Hematopoietic multipotent progenitor cell treated with erythropoietin and hydrocortisone succinate and interleukin-3 and kit ligand, for 17 days (in vitro differentiated cells): ENCODE measurements around the gene YBEY.
"Not testable (repeated sequence)": the region's sequence is repeated elsewhere in the genome, so short reads cannot be mapped to it uniquely, and the experiment has no call there.

ENCODE experiments used
- DNase-seq: peaks from one replicate; pipeline ENCODE4 v3.0.0-alpha.2; 2015; ENCODE audit warnings: low spot score

YBEY gene

DNA sequence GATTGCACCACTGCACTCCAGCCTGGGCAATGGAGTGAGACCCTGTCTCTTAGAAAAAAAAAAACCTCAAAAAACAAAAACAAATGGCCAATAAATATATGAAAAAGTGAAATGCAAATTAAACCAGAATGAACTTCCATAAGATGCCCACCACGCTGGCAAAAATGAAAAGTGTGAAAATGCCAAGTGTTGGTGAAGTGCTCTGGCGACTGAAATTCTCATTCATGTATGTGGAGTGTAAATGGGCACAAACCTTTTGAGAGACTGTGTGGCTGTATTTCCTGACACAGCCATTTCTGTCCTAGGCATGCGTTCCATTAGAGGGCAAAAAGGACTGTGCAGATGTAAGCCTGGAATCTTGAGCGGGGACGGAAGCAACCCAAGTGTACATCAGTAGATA lies 18.3 kb downstream of the YBEY start:
- DNase-seq: no peak

DNA sequence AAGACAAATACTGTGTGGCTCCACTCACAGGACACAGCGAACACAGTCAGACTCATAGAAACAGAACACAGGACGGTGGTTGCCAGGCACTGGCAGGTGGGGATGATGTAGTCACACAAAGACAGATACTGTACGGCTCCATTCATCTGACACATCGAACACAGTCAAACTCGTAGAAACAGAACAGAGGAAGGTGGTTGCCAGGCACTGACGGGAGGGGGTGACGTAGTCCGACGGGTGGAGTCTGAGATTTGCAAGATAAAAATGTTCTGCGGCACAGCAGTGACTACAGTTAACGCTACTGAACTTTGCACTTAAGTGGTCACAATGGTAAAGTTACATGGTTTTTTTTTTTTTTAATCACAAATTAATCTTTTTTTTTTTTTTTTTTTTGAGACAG lies 18.8 kb downstream of the YBEY start:
- peak; percentile 77 for DNase-seq

DNA sequence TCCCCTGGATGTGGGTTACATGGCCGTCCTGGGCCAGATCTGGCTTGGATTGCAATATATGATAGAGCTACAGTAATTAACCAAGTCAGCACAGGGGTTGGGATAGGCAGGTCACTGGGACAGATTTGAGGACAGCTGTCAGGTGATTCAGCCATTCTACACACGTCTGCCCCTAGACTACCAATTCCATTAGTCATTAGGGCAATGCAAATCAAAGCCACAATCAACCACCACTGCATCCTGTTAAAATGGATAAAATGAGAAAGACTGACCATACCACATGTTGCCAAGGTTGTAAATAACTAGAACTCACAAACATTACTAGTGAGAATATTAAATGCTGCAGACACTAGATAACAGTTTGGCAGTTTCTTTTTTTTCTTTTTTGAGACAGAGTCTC lies 21.5 kb downstream of the YBEY start:
- DNase-seq: peak; percentile 67

DNA sequence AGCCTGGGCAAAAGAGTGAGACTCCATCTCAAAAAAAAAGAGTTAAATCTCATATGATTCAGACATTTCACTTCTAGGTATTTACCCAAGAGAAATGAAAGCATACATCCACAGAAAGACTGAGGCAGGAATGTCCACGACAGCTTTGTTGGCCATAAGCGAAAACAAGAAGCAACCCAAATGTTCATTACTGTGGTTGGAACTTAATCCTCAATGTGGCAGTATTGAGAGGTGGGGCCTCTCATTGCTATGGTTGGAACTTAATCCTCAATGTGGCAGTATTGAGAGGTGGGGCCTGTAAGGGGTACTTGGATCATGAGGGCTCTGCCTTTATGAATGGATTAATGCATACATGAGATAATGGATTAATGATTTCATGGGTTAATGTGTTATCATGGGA lies 22.3 kb downstream of the YBEY start:
- DNase-seq: no peak

DNA sequence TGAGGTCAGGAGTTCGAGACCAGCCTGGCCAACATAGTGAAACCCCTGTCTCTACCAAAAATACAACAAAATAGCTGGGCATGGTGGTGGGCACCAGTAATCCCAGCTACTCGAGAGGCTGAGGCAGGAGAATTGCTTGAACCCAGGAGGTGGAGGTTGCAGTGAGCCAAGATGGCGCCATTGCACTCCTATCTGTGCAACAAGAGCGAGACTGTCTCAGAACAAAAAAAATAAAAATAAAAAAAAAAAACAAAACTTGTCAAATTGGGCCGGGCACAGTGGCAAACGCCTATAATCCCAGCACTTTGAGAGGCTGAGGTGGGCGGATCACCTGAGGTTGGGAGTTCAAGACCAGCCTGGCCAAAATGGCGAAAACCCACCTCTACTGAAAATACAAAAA lies 24.1 kb downstream of the YBEY start:
- not testable (repeated sequence) for DNase-seq

DNA sequence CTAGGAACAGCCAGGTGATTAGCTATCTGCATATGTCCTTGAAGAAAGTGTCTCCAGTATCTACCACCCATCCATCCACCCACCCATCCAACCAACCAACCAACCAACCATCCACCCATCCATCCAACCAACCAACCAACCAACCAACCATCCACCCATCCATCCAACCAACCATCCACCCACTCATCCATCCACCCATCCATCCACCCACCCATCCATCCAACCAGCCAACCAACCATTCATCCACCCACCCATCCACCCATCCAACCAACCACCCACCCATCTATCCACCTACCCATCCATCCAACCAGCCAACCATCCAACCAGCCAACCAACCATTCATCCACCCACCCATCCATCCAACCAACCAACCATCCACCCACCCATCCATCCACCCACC lies 25.4 kb downstream of the YBEY start:
- DNase-seq: no peak

DNA sequence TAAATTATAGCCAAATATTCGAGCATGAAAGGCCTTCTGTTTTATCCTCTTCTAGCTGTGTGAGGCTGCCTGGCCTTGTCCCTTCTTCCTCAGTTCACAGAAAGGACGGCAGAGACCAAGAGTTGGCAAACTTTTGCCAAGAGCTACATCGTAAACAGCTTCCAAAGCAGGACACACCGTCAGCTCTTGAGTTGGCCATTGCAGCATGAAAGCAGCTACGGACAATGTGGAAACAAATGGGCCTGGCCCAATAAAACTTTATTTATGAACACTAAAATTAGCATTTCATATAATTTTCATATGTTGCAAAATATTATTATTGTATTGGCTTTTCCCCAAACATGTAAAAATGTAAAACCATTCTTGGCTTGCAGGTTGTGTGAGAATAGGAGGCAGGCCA lies 26.8 kb downstream of the YBEY start:
- no peak for DNase-seq

DNA sequence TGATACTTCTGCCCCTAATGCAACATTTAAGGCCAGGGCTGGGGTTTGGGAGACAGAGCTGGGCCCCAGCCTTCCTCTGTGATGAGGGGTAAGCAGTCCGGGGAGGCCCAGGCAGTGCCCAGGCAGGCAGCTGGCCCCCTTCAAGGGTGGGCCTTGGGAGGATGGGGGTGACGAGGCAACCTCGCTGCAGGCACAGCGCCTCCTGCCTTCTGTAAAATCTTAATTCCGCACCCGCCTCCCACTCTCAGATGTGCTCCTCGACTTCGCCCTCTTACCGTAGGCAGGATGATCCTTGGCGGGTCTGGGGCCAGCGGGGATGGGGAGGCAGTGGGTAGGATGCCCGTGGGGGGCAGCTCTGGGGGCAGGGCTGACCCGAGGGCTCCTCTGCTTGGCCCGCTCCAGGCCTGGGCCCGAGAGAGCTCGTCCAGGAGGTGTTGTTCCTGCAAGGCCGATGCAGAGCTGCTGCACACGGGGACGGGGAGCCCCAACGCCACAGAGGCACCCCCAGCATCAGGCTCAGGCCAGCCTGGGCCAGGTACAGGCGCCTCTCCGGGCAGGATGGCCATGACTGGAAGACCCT lies 28.4 kb downstream of the YBEY start:
- DNase-seq: no peak

DNA sequence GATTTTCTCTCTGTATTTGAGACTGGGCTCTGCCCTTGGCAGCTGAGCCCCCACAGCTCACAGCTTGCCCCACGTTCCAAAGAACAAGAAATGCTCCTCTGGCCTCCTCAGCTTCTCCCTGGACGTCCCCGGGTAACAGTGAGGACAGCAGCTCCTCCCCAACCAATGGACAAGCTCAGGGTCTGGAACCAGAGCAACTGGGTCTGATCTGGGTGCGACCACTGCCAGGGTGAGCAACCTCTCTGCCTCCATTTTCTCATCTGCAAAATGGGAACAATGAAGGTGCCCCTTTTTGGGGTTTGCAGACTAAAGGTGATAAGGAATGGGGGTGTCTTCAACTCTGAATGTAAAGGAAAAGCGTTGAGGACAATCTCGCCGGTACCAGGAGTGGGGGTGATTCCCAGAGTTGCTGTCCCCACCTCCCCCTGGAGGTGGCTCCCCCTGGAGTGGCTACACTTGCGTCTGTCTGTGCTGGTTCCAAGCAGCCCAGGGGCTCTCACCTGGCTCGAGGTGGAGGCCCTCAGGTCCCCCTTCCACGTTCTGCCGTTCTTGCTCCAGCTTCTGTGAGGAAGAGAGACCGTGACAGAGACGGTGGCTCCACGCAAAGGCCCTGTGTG lies 30.7 kb downstream of the YBEY start:
- DNase-seq: no peak

DNA sequence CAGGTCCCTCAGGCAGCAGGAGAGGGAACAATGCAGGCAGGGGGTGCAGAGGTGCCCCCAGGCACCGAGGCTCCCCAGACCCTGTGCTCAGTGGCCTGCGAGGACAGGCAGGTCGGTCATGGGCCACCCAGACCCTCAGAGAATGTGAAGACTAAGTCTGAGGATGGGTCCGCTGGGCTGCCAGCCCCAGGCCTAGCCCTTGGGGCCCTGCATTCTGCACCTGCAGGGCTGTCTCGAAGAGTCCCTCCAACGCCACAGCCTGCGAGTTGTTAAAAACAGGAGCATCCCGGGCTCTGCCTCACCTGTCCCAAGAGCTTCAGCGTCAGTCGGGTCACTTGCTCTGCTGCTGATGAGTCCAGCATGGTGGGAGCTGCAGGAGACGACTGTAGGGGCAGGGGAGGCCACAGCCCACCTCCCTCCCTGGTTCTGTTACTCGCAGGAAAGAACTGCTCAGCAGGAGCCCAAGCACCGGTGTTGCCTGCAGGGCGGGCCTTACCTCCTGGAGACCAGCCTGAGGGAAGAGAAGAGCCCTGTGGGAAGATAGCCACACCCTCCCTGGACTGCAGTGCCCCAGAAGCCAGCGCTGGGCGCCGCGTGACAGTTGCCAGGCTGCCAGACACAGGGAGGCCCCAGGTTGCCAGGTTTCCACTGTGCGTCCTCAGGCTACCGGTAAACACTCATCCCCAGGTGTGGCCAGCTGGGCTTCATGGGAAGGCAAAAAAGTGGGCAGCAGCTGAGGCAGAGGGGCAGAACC lies 31.7 kb downstream of the YBEY start:
- peak; percentile 59 for DNase-seq

DNA sequence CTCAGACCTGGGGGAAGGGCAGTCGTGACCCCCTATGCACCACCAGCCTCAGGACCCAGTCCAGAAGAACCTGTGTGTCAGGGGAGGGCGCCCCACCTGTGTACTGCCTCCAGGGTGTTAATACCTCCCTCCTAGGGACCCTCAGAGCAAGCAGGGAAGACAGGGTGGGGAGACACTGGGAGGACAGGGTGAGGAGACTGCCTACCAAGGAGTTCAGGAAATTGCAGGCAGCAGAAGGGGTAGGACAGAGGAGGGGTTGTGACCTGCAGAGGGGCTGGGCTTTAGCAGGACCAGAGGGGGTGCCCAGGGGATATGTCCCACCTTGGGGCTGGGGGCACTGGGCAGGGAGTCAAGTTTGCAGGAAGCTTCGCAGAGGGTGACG lies 32.3 kb downstream of the YBEY start:
- DNase-seq: no peak

DNA sequence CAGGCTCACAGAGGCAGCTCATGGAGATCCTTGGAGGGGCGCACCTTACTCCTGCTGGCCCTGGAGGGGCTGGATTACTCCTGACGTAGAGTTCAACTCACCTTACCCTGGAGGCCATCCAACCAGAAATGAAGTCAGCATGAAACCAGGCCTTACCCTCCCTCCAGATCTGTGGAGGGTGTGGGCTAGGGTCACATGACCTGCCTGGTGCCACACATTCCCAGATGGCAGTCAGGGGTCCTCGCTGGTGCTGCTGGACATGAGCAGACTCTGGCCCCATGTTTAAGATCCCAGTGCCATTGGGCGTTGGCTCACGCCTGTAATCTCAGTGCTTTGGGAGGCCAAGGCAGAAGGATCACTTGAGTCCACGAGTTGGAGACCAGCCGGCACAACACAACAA lies 33.0 kb downstream of the YBEY start:
- peak; percentile 91 for DNase-seq

DNA sequence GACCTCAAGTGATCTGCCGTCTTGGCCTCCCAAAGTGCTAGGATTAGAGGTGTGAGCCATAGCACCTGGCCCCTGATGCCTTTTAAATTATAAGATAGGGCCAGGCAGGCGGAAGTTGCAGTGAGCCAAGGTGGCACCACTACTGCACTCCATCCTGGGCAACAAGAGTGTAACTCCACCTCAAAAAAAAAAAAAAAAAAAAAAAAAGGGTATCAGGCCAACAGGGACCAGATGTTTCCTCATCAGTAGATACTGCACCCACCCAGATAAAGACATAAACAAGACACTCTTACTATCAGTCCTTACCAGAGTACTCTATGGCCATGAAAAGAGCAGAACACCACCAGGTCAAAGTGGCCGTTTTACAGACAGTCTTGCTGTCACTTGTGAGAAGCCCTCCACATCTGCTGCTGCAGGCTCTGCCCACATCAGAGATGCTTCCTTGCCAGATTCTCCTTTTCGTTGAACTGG lies 34.2 kb downstream of the YBEY start:
- DNase-seq: peak; percentile 93

DNA sequence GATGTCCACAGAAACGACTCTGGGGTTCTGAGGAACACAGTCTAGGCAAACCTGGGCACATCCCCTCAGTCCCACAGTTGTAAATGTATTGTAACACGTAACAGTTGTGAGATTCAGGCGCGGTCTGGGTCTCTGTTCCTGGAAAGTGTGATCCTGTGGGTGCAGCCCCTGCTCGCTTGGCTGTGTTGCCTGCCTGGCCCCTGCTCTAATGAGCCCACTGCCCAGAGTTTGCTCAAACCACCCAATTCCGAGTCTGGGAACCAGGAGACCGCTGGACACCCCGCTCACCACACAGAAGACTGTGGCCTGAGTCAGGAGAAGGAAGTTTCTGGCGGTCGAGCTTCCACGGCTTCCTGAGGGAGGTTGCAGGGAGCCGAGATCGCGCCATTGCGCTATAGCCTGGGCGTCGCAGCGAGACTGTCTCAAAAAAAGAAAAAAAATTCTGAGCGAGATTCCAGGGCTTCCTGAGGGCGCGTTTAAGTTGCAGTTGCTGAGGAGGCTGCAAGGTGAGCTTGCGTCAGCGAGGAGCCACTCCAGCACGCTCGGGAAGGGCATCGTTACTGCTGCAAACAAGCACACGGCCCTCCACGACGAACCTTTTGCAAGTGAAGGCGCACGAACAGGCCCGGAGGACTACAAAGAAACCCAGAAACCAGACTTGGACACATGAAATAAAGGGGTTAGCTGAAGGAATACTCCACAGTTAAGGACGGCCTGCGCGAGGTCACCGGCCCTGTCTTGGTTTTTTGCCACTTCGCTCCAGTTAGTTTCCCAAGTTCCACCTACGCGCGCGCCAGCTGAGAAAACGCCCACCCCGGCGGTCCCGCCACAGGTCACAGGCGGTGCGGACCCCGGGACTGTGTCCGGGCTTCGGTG lies 36.4 kb downstream of the YBEY start:
- DNase-seq: peak; percentile 59

DNA sequence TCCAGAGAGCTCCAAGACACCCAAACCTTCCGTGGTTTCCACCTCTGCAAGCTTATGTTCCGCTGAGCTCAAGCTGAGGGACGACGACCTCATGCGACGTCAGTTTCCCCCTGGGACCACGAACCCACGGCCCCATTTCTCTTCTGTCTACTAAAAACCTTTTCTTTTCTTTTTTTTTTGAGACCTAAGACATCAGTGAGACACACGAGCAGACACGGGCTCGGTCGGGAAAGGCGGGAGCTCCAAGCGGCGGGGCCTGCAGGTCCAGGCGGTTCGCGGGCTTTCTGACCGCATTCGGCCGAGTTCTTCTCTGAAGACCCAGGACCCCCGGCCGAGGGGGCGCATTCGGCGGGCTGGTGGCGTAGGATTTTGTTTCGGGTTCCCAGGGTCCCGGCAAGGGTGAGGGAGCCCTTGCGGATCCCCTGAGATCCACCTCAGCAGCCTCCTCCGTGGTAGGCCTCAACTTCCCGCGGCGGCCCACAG lies 37.1 kb downstream of the YBEY start:
- no peak for DNase-seq

DNA sequence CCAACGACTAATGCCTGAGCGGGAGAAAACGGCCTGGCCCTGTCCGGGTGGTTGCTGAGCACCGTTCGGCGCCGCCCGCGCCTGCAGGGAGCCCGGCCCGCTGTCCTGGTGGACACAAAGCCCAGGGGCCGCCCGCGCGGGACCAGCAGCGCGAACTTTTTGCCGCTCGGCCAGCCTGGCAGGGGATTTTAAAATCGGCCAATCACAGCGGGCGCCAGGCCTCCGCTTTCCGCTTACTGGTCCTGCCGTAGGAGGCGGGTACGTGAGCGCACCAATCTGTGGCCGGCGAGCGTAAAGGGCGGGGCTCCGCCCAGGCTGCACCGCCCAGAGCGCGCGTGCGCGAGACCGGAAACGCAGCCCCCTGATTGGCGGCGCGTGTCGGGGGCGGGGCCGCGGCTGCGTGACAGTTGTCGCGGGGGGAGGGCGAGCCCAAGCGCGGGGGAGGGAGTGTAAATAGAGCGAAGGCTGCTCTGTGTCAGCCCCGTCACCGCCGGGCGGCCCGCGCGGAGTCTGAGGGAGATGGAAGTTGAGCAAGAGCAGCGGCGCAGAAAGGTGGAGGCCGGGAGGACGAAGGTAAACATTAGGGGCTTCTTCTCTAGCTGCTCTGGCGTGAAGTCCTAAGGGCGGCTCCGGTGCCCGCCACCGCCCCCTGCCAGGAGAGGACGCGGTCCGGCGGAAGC lies 37.7 kb downstream of the YBEY start, which contains the start of the genes C21orf58 and PCNT:
Gene C21orf58 (minus strand): TSS at position 161 of the 680 bp plus-strand sequence. CDS start 1,132 bp downstream, outside the sequence.
Gene PCNT (plus strand): TSS at position 447 of the 680 bp plus-strand sequence. CDS start 73 bp downstream, at position 520.
- peak; percentile 99 for DNase-seq

DNA sequence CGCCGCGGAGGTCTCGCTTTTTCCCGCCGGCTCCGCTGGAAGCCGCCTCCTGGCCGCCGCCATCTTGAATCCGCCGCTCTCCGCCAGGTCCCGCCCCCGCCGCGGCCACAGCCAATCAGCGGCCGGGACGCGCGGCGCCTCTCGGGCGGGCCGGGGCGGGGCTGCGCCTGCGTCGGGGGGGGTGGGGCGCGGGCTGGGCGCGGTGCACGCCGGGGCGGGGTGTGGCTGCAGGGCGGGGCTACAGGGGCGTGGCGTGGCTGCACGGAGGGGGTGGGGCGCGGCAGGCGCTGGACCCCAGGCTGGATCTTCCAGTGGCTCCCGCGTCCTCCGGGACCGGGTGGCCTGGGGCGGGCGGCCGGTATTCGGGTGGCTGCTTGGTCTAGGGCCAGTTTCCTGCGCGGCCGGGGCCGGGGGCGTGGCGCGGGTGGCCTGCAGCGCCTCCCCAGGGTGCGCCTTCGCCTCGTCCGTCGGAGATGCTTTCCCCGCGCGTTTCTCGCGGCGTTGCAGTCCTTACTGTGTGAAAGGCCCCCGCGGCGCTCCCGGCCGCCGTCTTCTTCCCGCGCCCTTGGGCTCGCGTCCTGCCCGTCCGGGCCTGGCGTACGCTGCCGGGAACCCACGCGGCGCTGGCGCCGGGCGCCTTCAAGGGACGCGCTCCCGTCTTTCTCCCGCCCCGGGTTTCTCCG lies 38.4 kb downstream of the YBEY start:
- DNase-seq: peak; percentile 92

DNA sequence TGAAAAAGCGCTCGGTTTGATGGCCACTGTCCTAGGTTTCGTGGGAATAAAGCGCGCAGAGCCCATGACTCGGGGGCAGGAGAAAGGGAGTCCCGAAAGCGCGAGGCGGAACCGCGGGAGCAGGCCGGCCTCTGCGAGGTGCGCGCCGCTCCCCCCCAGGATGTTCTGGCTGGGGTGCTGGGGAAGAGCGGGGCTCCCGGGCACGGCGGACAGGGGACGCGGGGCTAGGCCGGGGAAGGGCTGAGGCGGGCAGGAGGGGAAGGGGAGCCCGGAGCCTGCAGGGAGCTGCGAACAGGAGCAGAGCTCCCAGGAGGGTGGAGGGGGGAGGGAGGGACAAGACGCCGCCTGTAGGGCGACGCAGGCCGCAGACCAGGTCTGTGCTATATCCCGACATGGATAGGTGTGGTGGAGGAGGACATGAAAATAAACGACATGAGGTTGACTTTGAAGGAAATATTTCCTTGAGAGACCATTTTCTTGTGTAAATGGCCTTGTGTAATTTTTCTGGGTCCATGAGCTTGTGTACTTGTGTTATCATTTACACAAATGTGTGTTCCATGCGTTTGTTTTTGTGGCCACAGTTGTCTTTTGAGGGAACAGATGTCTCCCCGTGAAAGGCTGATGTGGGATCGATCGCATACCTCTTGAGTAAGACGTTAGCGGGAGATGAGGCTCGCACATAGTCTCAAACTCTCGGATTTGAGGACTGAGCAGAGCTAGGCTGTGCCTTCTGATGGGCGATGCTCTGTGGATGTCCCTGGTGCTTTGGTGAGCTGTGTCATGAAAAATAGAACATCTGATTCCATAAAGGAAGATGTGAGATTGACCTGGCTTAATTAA lies 39.2 kb downstream of the YBEY start:
- DNase-seq: peak; percentile 68

DNA sequence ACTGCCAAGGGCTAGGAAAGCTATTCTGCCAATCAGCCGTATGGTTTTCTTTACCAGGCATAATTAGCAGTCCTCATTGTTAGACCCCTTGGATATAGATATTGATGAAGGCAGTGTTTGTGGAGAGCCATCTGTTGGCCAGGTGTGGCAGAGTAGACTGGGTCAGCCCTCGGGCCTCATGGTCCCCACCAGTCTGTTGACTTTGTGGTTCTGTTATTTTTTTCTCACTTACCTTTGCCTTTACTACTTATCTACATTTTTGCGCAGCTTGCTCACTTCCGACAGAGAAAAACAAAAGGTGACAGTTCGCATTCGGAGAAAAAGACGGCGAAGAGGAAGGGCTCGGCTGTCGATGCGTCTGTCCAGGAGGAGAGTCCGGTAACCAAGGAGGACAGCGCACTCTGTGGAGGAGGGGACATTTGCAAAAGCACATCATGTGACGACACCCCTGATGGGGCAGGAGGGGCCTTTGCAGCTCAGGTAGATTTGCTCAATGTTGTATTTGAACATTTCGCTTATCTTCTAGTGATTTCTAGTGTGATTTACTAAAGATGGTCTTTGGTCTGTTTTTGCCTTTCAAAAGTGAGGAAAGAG lies 40.1 kb downstream of the YBEY start:
- DNase-seq: no peak

DNA sequence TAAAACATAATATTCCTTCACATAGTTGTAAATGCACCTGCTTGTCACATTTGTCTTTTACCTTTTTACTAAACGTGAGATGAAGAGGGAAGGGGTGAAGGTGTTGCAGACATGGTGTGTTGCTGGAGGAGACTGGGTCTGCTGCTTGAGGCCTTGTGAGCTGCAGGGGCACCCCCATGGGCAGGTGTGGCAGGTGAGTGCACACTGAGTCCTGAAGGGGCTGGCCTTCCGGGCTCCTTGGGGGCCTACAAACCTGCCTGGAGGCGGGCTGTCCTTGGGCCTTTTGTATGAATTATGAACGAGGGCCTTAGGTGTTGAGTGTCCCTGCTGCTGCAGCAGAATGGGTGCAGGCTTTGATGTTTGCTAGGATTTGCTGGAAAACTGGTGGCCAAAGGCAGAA lies 41.6 kb downstream of the YBEY start:
- DNase-seq: no peak
